IMR-90 (cell line): Measurements from ENCODE around the gene CIRBP. TPM values are rescaled to one million over a fixed set of nuclear protein-coding genes. Genes with fewer than 3 reads are reported as not detected.

ENCODE experiments used
- polyA plus RNA-seq, 3 experiments: library from polyadenylated mRNA; depleted of rRNA; stranded (reverse); fragments of >200 nt; gene quantifications; 2 replicates each; pipeline ENCODE4 v1.2.3, GENCODE V29; 2012; ENCODE audit warnings: low replicate concordance in 1 of 3
- total RNA-seq: library from RNA; depleted of rRNA; stranded (reverse); fragments of >200 nt; gene quantifications from 2 replicates; pipeline ENCODE4 v1.2.3, GENCODE V29; 2012; rRNA removed

CIRBP gene
- total and polyA plus RNA-seq, 2 of the 4 experiments (the other 2 are of a cell fraction), result 299 to 542 TPM

Other genes with a start within 250 kb of the CIRBP start
- 22.6 and 26.4 TPM in 2 replicates for gene TMEM259, start 248.2 kb upstream of the CIRBP start, total RNA-seq
- gene TMEM259, start 248.2 kb upstream of the CIRBP start, polyA plus RNA-seq (2012; rRNA removed), result 153 and 181 TPM in 2 replicates
- gene RNU6-2, start 247.8 kb upstream of the CIRBP start, total RNA-seq, result not detected in 2 replicates
- not detected in 2 replicates for gene RNU6-2, start 247.8 kb upstream of the CIRBP start, polyA plus RNA-seq (2012; rRNA removed)
- gene CNN2, start 242.7 kb upstream of the CIRBP start, total RNA-seq, result 270 and 272 TPM in 2 replicates
- gene CNN2, start 242.7 kb upstream of the CIRBP start, polyA plus RNA-seq (2012; rRNA removed), result 385 and 395 TPM in 2 replicates
- gene ABCA7, start 229.2 kb upstream of the CIRBP start, total RNA-seq, result 0.36 and 0.56 TPM in 2 replicates
- 3.2 and 3.3 TPM in 2 replicates for gene ABCA7, start 229.2 kb upstream of the CIRBP start, polyA plus RNA-seq (2012; rRNA removed)
- 0.83 and 1.3 TPM in 2 replicates for gene ARHGAP45, start 202.2 kb upstream of the CIRBP start, total RNA-seq
- gene ARHGAP45, start 202.2 kb upstream of the CIRBP start, polyA plus RNA-seq (2012; rRNA removed), result 1.4 and 1.7 TPM in 2 replicates
- 195 and 294 TPM in 2 replicates for gene POLR2E, start 174.0 kb upstream of the CIRBP start, total RNA-seq
- gene POLR2E, start 174.0 kb upstream of the CIRBP start, polyA plus RNA-seq (2012; rRNA removed), result 391 and 449 TPM in 2 replicates
- gene GPX4, start 165.3 kb upstream of the CIRBP start, total RNA-seq, result 357 and 415 TPM in 2 replicates
- gene GPX4, start 165.3 kb upstream of the CIRBP start, polyA plus RNA-seq (2012; rRNA removed), result 1,083 and 1,136 TPM in 2 replicates
- 13.4 and 13.6 TPM in 2 replicates for gene SBNO2, start 95.1 kb upstream of the CIRBP start, total RNA-seq
- gene SBNO2, start 95.1 kb upstream of the CIRBP start, polyA plus RNA-seq (2012; rRNA removed), result 40.4 and 40.5 TPM in 2 replicates
- gene STK11, start 63.6 kb upstream of the CIRBP start, total RNA-seq, result 39.3 and 45.0 TPM in 2 replicates
- 40.9 and 42.8 TPM in 2 replicates for gene STK11, start 63.6 kb upstream of the CIRBP start, polyA plus RNA-seq (2012; rRNA removed)
- 0.18 and 0.56 TPM in 2 replicates for gene CBARP, start 31.3 kb upstream of the CIRBP start, total RNA-seq
- gene CBARP, start 31.3 kb upstream of the CIRBP start, polyA plus RNA-seq (2012; rRNA removed), result 3.9 and 8.5 TPM in 2 replicates
- gene ATP5F1D, start 27.6 kb upstream of the CIRBP start, total RNA-seq, result 7.3 and 13.6 TPM in 2 replicates
- 140 and 189 TPM in 2 replicates for gene ATP5F1D, start 27.6 kb upstream of the CIRBP start, polyA plus RNA-seq (2012; rRNA removed)
- gene MIDN, start 20.7 kb upstream of the CIRBP start, total RNA-seq, result 2.2 and 2.5 TPM in 2 replicates
- gene MIDN, start 20.7 kb upstream of the CIRBP start, polyA plus RNA-seq (2012; rRNA removed), result 24.1 and 26.0 TPM in 2 replicates
- 7.5 and 10.6 TPM in 2 replicates for gene FAM174C, start 6.2 kb downstream of the CIRBP start, total RNA-seq
- gene FAM174C, start 6.2 kb downstream of the CIRBP start, polyA plus RNA-seq (2012; rRNA removed), result 61.8 and 93.4 TPM in 2 replicates
- gene EFNA2, start 16.5 kb downstream of the CIRBP start, total RNA-seq, result not detected in 2 replicates
- gene EFNA2, start 16.5 kb downstream of the CIRBP start, polyA plus RNA-seq (2012; rRNA removed), result not detected in 2 replicates
- 60.8 and 64.7 TPM in 2 replicates for gene NDUFS7, start 114.6 kb downstream of the CIRBP start, total RNA-seq
- 136 and 167 TPM in 2 replicates for gene NDUFS7, start 114.6 kb downstream of the CIRBP start, polyA plus RNA-seq (2012; rRNA removed)
- gene GAMT, start 132.2 kb downstream of the CIRBP start, total RNA-seq, result 22.8 and 23.9 TPM in 2 replicates
- gene GAMT, start 132.2 kb downstream of the CIRBP start, polyA plus RNA-seq (2012; rRNA removed), result 51.8 and 63.6 TPM in 2 replicates
- gene DAZAP1, start 138.3 kb downstream of the CIRBP start, total RNA-seq, result 22.0 and 35.3 TPM in 2 replicates
- 62.8 and 63.6 TPM in 2 replicates for gene DAZAP1, start 138.3 kb downstream of the CIRBP start, polyA plus RNA-seq (2012; rRNA removed)
- gene RPS15, start 169.1 kb downstream of the CIRBP start, total RNA-seq, result 834 and 1,179 TPM in 2 replicates
- gene RPS15, start 169.1 kb downstream of the CIRBP start, polyA plus RNA-seq (2012; rRNA removed), result 1,855 and 2,269 TPM in 2 replicates
- gene APC2, start 180.8 kb downstream of the CIRBP start, total RNA-seq, result 0.28 and 0.36 TPM in 2 replicates
- gene APC2, start 180.8 kb downstream of the CIRBP start, polyA plus RNA-seq (2012; rRNA removed), result 0.41 and 0.42 TPM in 2 replicates
- 10.4 and 10.6 TPM in 2 replicates for gene C19orf25, start 209.9 kb downstream of the CIRBP start, total RNA-seq
- gene C19orf25, start 209.9 kb downstream of the CIRBP start, polyA plus RNA-seq (2012; rRNA removed), result 34.9 and 40.8 TPM in 2 replicates
- gene PCSK4, start 221.0 kb downstream of the CIRBP start, total RNA-seq, result 0.56 and 0.72 TPM in 2 replicates
- gene PCSK4, start 221.0 kb downstream of the CIRBP start, polyA plus RNA-seq (2012; rRNA removed), result 1.7 and 2.9 TPM in 2 replicates
- 1.3 and 1.7 TPM in 2 replicates for gene REEP6, start 221.8 kb downstream of the CIRBP start, total RNA-seq
- gene REEP6, start 221.8 kb downstream of the CIRBP start, polyA plus RNA-seq (2012; rRNA removed), result 2.2 and 3.2 TPM in 2 replicates
- gene ADAMTSL5, start 243.7 kb downstream of the CIRBP start, total RNA-seq, result 0.83 and 0.90 TPM in 2 replicates
- 10.8 and 13.4 TPM in 2 replicates for gene ADAMTSL5, start 243.7 kb downstream of the CIRBP start, polyA plus RNA-seq (2012; rRNA removed)